HepG2 (cell line): ENCODE measurements around the gene TOP2A. TPM values are rescaled to one million over a fixed set of nuclear protein-coding genes. Genes with fewer than 3 reads are reported as not detected.

Experiments used
- AGO1 ChIP-seq: fragments of 200-400 bp; formaldehyde crosslinking; IDR thresholded peaks from 2 replicates; pipeline ENCODE4 v1.6.1; 2017; ENCODE audit warnings: mild to moderate bottlenecking, low read depth, low read length, moderate library complexity; ENCODE audit not compliant: poor library complexity, severe bottlenecking
- AGO2 ChIP-seq: fragments of 200-400 bp; formaldehyde crosslinking; optimal IDR thresholded peaks from 2 replicates; pipeline ENCODE3; 2017; ENCODE audit warnings: mild to moderate bottlenecking, low read depth, low read length, moderate library complexity
- CHD4 ChIP-seq: fragments of 200-600 bp; sonication (generic); IDR thresholded peaks from 2 replicates; pipeline ENCODE4 v1.7.0; 2017; ENCODE audit warnings: mild to moderate bottlenecking, low read length, borderline replicate concordance
- HNRNPL ChIP-seq: fragments of 200-400 bp; formaldehyde crosslinking; IDR thresholded peaks from 2 replicates; pipeline ENCODE4 v1.6.1; 2017; ENCODE audit warnings: mild to moderate bottlenecking, low read depth, low read length
- NCOA2 ChIP-seq: sonication (generic); formaldehyde crosslinking; IDR thresholded peaks from 2 replicates; pipeline ENCODE4 v1.8.0; 2022; ENCODE audit warnings: inconsistent platforms
- NFKBIZ ChIP-seq: IDR thresholded peaks from 2 replicates; pipeline ENCODE4 v1.6.1; 2018; ENCODE audit warnings: missing genetic modification reagents, missing compliant biosample characterization
- PHF20 ChIP-seq: sonication (generic); formaldehyde crosslinking; IDR thresholded peaks from 2 replicates; pipeline ENCODE4 v1.5.0; 2020; ENCODE audit warnings: mild to moderate bottlenecking, missing genetic modification reagents
- POLR2G ChIP-seq: fragments of 200-400 bp; formaldehyde crosslinking; IDR thresholded peaks from 2 replicates; pipeline ENCODE4 v1.6.1; 2018; ENCODE audit warnings: mild to moderate bottlenecking, low read depth, low read length, moderate library complexity
- TCF7 ChIP-seq: sonication (generic); IDR thresholded peaks from 2 replicates; pipeline ENCODE4 v1.6.1; 2016; ENCODE audit warnings: antibody characterized with exemption, low read depth
- TMF1 ChIP-seq: sonication (generic); formaldehyde crosslinking; IDR thresholded peaks from 2 replicates; pipeline ENCODE4 v1.8.1; 2022; ENCODE audit warnings: low read depth, missing genetic modification reagents
- U2AF2 ChIP-seq: fragments of 200-400 bp; formaldehyde crosslinking; IDR thresholded peaks from 2 replicates; pipeline ENCODE4 v1.6.1; 2017; ENCODE audit warnings: low read depth, mild to moderate bottlenecking, low read length
- ZC3H4 ChIP-seq: sonication (generic); formaldehyde crosslinking; IDR thresholded peaks from 2 replicates; pipeline ENCODE4 v1.4.0; 2020; ENCODE audit warnings: missing genetic modification reagents, borderline replicate concordance
- ZIK1 ChIP-seq: sonication (generic); formaldehyde crosslinking; IDR thresholded peaks from 2 replicates; pipeline ENCODE4 v1.5.0; 2020; ENCODE audit warnings: mild to moderate bottlenecking, low read depth, missing genetic modification reagents, borderline replicate concordance
- ZNF10 ChIP-seq: sonication (generic); formaldehyde crosslinking; IDR thresholded peaks from 2 replicates; pipeline ENCODE4 v1.4.0; 2020; ENCODE audit warnings: mild to moderate bottlenecking, low read depth, missing genetic modification reagents, borderline replicate concordance
- ZNF180 ChIP-seq: sonication (generic); formaldehyde crosslinking; IDR thresholded peaks from 2 replicates; pipeline ENCODE4 v1.4.0; 2020; ENCODE audit warnings: low read depth, missing genetic modification reagents, borderline replicate concordance
- ZNF282 ChIP-seq: fragments of 450-650 bp; IDR thresholded peaks from 2 replicates; pipeline ENCODE4 v1.6.1; 2018; ENCODE audit not compliant: partially characterized antibody
- ZNF496 ChIP-seq: sonication (generic); formaldehyde crosslinking; IDR thresholded peaks from 2 replicates; pipeline ENCODE4 v1.8.1; 2023; ENCODE audit warnings: mild to moderate bottlenecking, moderate library complexity, missing genetic modification reagents; ENCODE audit not compliant: insufficient replicate concordance
- ZNF501 ChIP-seq: sonication (generic); formaldehyde crosslinking; IDR thresholded peaks from 2 replicates; pipeline ENCODE4 v1.5.1; 2020; ENCODE audit warnings: mild to moderate bottlenecking, moderate library complexity, missing genetic modification reagents
- ZNF713 ChIP-seq: sonication (generic); formaldehyde crosslinking; IDR thresholded peaks from 2 replicates; pipeline ENCODE4 v1.4.0; 2020; ENCODE audit warnings: mild to moderate bottlenecking, missing genetic modification reagents
- polyA plus RNA-seq, 8 experiments: library from polyadenylated mRNA; depleted of rRNA in 3 of 8; stranded (reverse) in 7 of 8; unstranded in 1 of 8; fragments of >200 nt; fragmentation: Illumina TruSeq in 4 of 8; extraction: Trizol in 4 of 8; gene quantifications; 2 replicates each; pipeline versions ENCODE4 v1.2.1 to v1.2.3, GENCODE V29; 2011 to 2016; ENCODE audit warnings: low read depth in 4 of 8, missing spikeins in 1 of 8, mixed read lengths in 1 of 8; ENCODE audit not compliant: insufficient read depth in 1 of 8
- total RNA-seq, 5 experiments: library from RNA; depleted of rRNA; stranded (reverse); fragments of >200 nt; fragmentation: Illumina TruSeq; extraction: Trizol; gene quantifications; 2 replicates each; pipeline ENCODE4 v1.2.3, GENCODE V29; 2016; ENCODE audit warnings: low read depth in 1 of 5
- TF ChIP-seq, protein P1 (sequence below): IDR thresholded peaks from 2 replicates; pipeline ENCODE4 v1.6.1; 2016; ENCODE audit warnings: mild to moderate bottlenecking
- TF ChIP-seq, protein P2 (sequence below), 2 experiments: sonication (generic) in 1 of 2; formaldehyde crosslinking in 1 of 2; IDR thresholded peaks; 2 replicates each; pipeline versions ENCODE4 v1.4.0 to v1.6.1; 2016 to 2020; ENCODE audit warnings: borderline replicate concordance in 1 of 2, low read depth in 1 of 2, mild to moderate bottlenecking in 1 of 2, missing genetic modification reagents in 1 of 2
- TF ChIP-seq, protein P3 (sequence below): fragments of 450-650 bp; IDR thresholded peaks from 2 replicates; pipeline ENCODE4 v1.6.1; 2017; ENCODE audit warnings: mild to moderate bottlenecking

TOP2A gene
- total and polyA plus RNA-seq, 2 of the 13 experiments (the other 11 are each of a cell fraction or from before 2014, with no cell fraction given), result 108 to 327 TPM

DNA sequence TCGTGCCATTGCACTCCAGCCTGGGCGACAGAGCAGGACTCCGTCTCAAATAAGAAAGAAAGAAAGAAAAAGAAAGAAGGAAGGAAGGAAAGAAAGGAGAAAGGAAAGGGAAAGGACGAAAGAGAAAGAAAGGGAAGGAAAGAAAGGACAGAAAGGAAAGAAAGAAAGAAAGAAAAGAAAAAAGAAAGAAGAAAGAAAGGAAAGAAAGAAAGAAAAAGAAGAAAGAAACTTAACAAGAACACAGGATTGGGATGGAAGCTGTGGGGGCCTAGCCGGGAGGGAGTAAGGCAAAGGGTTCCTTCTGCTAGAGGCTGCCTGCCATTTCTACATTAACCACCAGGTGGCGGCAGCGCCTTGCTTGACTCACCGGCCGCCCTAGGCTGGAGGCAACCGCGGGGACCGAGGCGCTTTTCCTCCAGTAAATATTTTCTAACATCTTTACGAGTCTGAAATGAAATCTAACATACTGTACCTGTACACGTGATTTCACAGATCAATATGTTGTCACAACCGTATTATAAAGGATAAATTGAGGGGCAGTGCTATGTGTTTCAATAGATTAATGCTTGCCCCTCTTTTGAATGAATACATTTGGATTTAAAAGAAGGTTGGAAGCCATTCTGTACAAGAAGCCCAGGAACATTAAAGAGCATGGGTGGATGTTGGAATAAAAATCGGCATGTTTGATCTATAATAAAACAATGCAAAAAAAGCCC, 59.2 kb downstream of the TOP2A start (continued):
- TF ChIP-seq, protein P1, sequence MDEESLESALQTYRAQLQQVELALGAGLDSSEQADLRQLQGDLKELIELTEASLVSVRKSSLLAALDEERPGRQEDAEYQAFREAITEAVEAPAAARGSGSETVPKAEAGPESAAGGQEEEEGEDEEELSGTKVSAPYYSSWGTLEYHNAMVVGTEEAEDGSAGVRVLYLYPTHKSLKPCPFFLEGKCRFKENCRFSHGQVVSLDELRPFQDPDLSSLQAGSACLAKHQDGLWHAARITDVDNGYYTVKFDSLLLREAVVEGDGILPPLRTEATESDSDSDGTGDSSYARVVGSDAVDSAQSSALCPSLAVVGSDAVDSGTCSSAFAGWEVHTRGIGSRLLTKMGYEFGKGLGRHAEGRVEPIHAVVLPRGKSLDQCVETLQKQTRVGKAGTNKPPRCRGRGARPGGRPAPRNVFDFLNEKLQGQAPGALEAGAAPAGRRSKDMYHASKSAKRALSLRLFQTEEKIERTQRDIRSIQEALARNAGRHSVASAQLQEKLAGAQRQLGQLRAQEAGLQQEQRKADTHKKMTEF (CRISPR knock-in tag), result 0 out of 2 replicates have a peak, but pooled peaks have one; percentile 23
- TF ChIP-seq, protein P2, sequence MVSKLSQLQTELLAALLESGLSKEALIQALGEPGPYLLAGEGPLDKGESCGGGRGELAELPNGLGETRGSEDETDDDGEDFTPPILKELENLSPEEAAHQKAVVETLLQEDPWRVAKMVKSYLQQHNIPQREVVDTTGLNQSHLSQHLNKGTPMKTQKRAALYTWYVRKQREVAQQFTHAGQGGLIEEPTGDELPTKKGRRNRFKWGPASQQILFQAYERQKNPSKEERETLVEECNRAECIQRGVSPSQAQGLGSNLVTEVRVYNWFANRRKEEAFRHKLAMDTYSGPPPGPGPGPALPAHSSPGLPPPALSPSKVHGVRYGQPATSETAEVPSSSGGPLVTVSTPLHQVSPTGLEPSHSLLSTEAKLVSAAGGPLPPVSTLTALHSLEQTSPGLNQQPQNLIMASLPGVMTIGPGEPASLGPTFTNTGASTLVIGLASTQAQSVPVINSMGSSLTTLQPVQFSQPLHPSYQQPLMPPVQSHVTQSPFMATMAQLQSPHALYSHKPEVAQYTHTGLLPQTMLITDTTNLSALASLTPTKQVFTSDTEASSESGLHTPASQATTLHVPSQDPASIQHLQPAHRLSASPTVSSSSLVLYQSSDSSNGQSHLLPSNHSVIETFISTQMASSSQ (IDR thresholded peaks at IDR 0.05; ENCODE audit: low read depth), result no peak
- TF ChIP-seq, protein P2 (CRISPR knock-in tag; IDR thresholded peaks at IDR 0.05; ENCODE audit: borderline replicate concordance), result no peak
- TF ChIP-seq POLR2G, result no peak
- TF ChIP-seq ZIK1 (CRISPR knock-in tag), result no peak
- no peak for TF ChIP-seq TMF1 (CRISPR knock-in tag)
- no peak for TF ChIP-seq HNRNPL
- no peak for TF ChIP-seq ZNF180 (CRISPR knock-in tag)
- TF ChIP-seq AGO2, result no peak
- TF ChIP-seq AGO1, result no peak
- no peak for TF ChIP-seq ZNF282
- TF ChIP-seq NFKBIZ (CRISPR knock-in tag), result 0 out of 2 replicates have a peak, but pooled peaks have one; percentile 59
- TF ChIP-seq ZNF713 (CRISPR knock-in tag), result no peak
- no peak for TF ChIP-seq ZNF496
- peak; percentile 89; the same call in 1 of the 2 replicates for TF ChIP-seq U2AF2
- TF ChIP-seq ZC3H4 (CRISPR knock-in tag), result no peak
- TF ChIP-seq PHF20 (CRISPR knock-in tag), result no peak
- no peak for TF ChIP-seq NCOA2 (CRISPR knock-in tag)
- no peak for TF ChIP-seq ZNF10 (CRISPR knock-in tag)
- TF ChIP-seq ZNF501 (CRISPR knock-in tag), result peak; percentile 72
- no peak for TF ChIP-seq CHD4
- TF ChIP-seq, protein P3, sequence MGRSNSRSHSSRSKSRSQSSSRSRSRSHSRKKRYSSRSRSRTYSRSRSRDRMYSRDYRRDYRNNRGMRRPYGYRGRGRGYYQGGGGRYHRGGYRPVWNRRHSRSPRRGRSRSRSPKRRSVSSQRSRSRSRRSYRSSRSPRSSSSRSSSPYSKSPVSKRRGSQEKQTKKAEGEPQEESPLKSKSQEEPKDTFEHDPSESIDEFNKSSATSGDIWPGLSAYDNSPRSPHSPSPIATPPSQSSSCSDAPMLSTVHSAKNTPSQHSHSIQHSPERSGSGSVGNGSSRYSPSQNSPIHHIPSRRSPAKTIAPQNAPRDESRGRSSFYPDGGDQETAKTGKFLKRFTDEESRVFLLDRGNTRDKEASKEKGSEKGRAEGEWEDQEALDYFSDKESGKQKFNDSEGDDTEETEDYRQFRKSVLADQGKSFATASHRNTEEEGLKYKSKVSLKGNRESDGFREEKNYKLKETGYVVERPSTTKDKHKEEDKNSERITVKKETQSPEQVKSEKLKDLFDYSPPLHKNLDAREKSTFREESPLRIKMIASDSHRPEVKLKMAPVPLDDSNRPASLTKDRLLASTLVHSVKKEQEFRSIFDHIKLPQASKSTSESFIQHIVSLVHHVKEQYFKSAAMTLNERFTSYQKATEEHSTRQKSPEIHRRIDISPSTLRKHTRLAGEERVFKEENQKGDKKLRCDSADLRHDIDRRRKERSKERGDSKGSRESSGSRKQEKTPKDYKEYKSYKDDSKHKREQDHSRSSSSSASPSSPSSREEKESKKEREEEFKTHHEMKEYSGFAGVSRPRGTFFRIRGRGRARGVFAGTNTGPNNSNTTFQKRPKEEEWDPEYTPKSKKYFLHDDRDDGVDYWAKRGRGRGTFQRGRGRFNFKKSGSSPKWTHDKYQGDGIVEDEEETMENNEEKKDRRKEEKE, result no peak
- TF ChIP-seq TCF7, result no peak
